HCT116 (cell line): ENCODE data around the gene SCAMP1. TPM values are rescaled to one million over a fixed set of nuclear protein-coding genes. Genes with fewer than 3 reads are reported as not detected.

ENCODE experiments used
- ATAC-seq: fragments of 200-7000 bp; cut with Tn5 transposase; 2 replicates; pipeline ENCODE4 v1.9.1; 2020; ENCODE audit warnings: mild to moderate bottlenecking, moderate library complexity
- BruUV-seq: library from RNA; stranded (reverse); fragments of 400-500 nt; replicated peaks from 2 replicates; lab custom pipeline; 2021; lab: Mats Ljungman, UMichigan
- CTCF ChIA-PET: fragments of 300-600 bp; sonication (Branson Sonifier 250); formaldehyde crosslinking; loops from one replicate; lab custom pipeline; 2021; ENCODE audit warnings: antibody characterized with exemption; lab: Charles Lee
- POLR2A ChIA-PET: fragments of 300-600, 350-600 bp; sonication (Branson Sonifier 250); formaldehyde crosslinking; loops from one replicate; lab custom pipeline; 2021; ENCODE audit warnings: antibody characterized with exemption; lab: Charles Lee
- RAD21 ChIA-PET, 2 experiments: fragments of 300-600 bp; sonication (Branson Sonifier 250); formaldehyde crosslinking; loops; one replicate each; lab custom pipeline; 2023; ENCODE audit warnings: low total read pairs in 2 of 2; ENCODE audit not compliant: uncharacterized antibody in 2 of 2, unreplicated experiment in 2 of 2, low non-redundant PET in 1 of 2; lab: Charles Lee
- DNase-seq: peaks from one replicate; pipeline ENCODE4 v3.0.0-alpha.2; 2010; ENCODE audit warnings: low read depth, low spot score
- H2AFZ ChIP-seq: fragments of 200-600 bp; shearing (Covaris generic), sonication (generic); 2 replicates; pipeline ENCODE4 v1.6.1; 2017; ENCODE audit warnings: low read depth, mixed run types, mixed read lengths, antibody characterized with exemption, low read length; ENCODE audit not compliant: poor library complexity, severe bottlenecking
- H3K27ac ChIP-seq: 2 replicates; pipeline ENCODE4 v1.5.1; 2012; ENCODE audit warnings: low read depth, low read length
- H3K27me3 ChIP-seq: fragments of 200-600 bp; sonication (generic); 2 replicates; pipeline ENCODE4 v1.6.1; 2016; ENCODE audit warnings: mixed run types, low read length, mixed read lengths; ENCODE audit not compliant: insufficient read depth
- H3K36me3 ChIP-seq, 2 experiments: fragments of 200-500 bp in 1 of 2; fragments of 200-600 bp in 1 of 2; sonication (Bioruptor generic) in 1 of 2; sonication (generic) in 1 of 2; 2 replicates each; pipeline versions ENCODE4 v1.5.1 to v1.6.1; 2014 to 2016; ENCODE audit warnings: low read length in 2 of 2, inconsistent platforms in 1 of 2, mixed read lengths in 1 of 2, mixed run types in 1 of 2; ENCODE audit not compliant: insufficient read depth in 2 of 2, control insufficient read depth in 1 of 2
- H3K4me1 ChIP-seq, 2 experiments: fragments of 200-600 bp in 1 of 2; sonication (generic) in 1 of 2; 2 replicates each; pipeline versions ENCODE4 v1.5.1 to v1.6.1; 2012 to 2017; ENCODE audit warnings: low read length in 2 of 2, inconsistent platforms in 1 of 2, mild to moderate bottlenecking in 1 of 2, mixed read lengths in 1 of 2, mixed run types in 1 of 2, moderate library complexity in 1 of 2; ENCODE audit not compliant: insufficient read depth in 2 of 2, control insufficient read depth in 1 of 2
- H3K4me2 ChIP-seq: fragments of 200-600 bp; sonication (generic); 2 replicates; pipeline ENCODE4 v1.6.1; 2017; ENCODE audit warnings: mixed run types, low read length, mixed read lengths
- H3K4me3 ChIP-seq, 2 experiments: fragments of 200-600 bp in 1 of 2; sonication (generic) in 1 of 2; replicated peaks in 1 of 2; 2 replicates each; pipeline ENCODE4 v1.5.1; 2011 to 2016; ENCODE audit warnings: low read length in 2 of 2, control low read depth in 1 of 2, low read depth in 1 of 2, mild to moderate bottlenecking in 1 of 2, mixed read lengths in 1 of 2, mixed run types in 1 of 2
- H3K79me2 ChIP-seq: fragments of 200-600 bp; sonication (generic); 2 replicates; pipeline ENCODE4 v1.6.1; 2017; ENCODE audit warnings: mild to moderate bottlenecking, mixed run types, low read length, moderate library complexity, mixed read lengths; ENCODE audit not compliant: insufficient read depth
- H3K9ac ChIP-seq: fragments of 200-600 bp; sonication (generic); 2 replicates; pipeline ENCODE4 v1.6.1; 2016; ENCODE audit warnings: low read length, mixed read lengths
- H3K9me2 ChIP-seq: fragments of 200-600 bp; sonication (generic), shearing (Covaris generic); 2 replicates; pipeline ENCODE4 v1.6.1; 2017; ENCODE audit warnings: mixed run types, mild to moderate bottlenecking, moderate library complexity; ENCODE audit not compliant: insufficient read depth
- H3K9me3 ChIP-seq, 2 experiments: fragments of 200-500 bp in 1 of 2; fragments of 200-600 bp in 1 of 2; sonication (Bioruptor generic) in 1 of 2; sonication (generic) in 1 of 2; 2 replicates each; pipeline ENCODE4 v1.6.1; 2014 to 2017; ENCODE audit warnings: low read length in 2 of 2, mixed read lengths in 2 of 2, inconsistent platforms in 1 of 2, low read depth in 1 of 2, mild to moderate bottlenecking in 1 of 2, mixed run types in 1 of 2, moderate library complexity in 1 of 2; ENCODE audit not compliant: control insufficient read depth in 1 of 2, insufficient read depth in 1 of 2
- H4K20me1 ChIP-seq: fragments of 200-600 bp; sonication (generic), shearing (Covaris generic); 2 replicates; pipeline ENCODE4 v1.6.1; 2017; ENCODE audit warnings: mixed run types, mild to moderate bottlenecking, moderate library complexity; ENCODE audit not compliant: insufficient read depth
- ATF3 ChIP-seq: IDR thresholded peaks from 2 replicates; pipeline ENCODE4 v1.6.1; 2012
- CEBPB ChIP-seq: IDR thresholded peaks from 2 replicates; pipeline ENCODE4 v1.6.1; 2012; ENCODE audit warnings: low read depth
- EZH2 ChIP-seq: fragments of 200-600 bp; sonication (generic); IDR thresholded peaks from 2 replicates; pipeline ENCODE4 v1.6.1; 2017; ENCODE audit warnings: antibody characterized with exemption, mixed run types
- EZH2phosphoT487 ChIP-seq: fragments of 200-600 bp; IDR thresholded peaks from 2 replicates; pipeline ENCODE4 v1.6.1; 2018; ENCODE audit warnings: antibody characterized with exemption, borderline replicate concordance
- JUND ChIP-seq: IDR thresholded peaks from 2 replicates; pipeline ENCODE4 v1.6.1; 2012
- MAX ChIP-seq: IDR thresholded peaks from 2 replicates; pipeline ENCODE4 v1.6.1; 2012
- POLR2A ChIP-seq: IDR thresholded peaks from 2 replicates; pipeline ENCODE4 v1.7.0; 2011; ENCODE audit warnings: borderline replicate concordance; ENCODE audit not compliant: insufficient read depth, insufficient read length; ENCODE audit errors: extremely low read depth
- POLR2AphosphoS5 ChIP-seq: IDR thresholded peaks from 2 replicates; pipeline ENCODE4 v1.6.1; 2011; ENCODE audit warnings: mild to moderate bottlenecking, low read depth, low read length, moderate library complexity
- RAD21 ChIP-seq: IDR thresholded peaks from 2 replicates; pipeline ENCODE4 v1.6.1; 2012; ENCODE audit warnings: low read depth, mild to moderate bottlenecking
- REST ChIP-seq: IDR thresholded peaks from 2 replicates; pipeline ENCODE4 v1.6.1; 2012; ENCODE audit warnings: low read depth
- SP1 ChIP-seq: IDR thresholded peaks from 2 replicates; pipeline ENCODE4 v1.6.1; 2012; ENCODE audit warnings: low read depth
- SRF ChIP-seq: IDR thresholded peaks from 2 replicates; pipeline ENCODE4 v1.6.1; 2012; ENCODE audit warnings: low read depth
- TCF7L2 ChIP-seq: IDR thresholded peaks from 2 replicates; pipeline ENCODE4 v1.7.0; 2011; ENCODE audit warnings: borderline replicate concordance, inconsistent platforms; ENCODE audit not compliant: insufficient read depth, insufficient read length; ENCODE audit errors: extremely low read depth
- ZBTB33 ChIP-seq: IDR thresholded peaks from 2 replicates; pipeline ENCODE4 v1.6.1; 2011; ENCODE audit warnings: mild to moderate bottlenecking, low read length, moderate library complexity; ENCODE audit not compliant: insufficient replicate concordance; ENCODE audit errors: extremely low read depth
- ZFX ChIP-seq: fragments of 450-650 bp; IDR thresholded peaks from 2 replicates; pipeline ENCODE4 v1.6.1; 2017
- ZNF274 ChIP-seq: fragments of 200-500 bp; sonication (Bioruptor generic); IDR thresholded peaks from 2 replicates; pipeline ENCODE4 v1.6.1; 2014; ENCODE audit warnings: mild to moderate bottlenecking, low read depth, low read length, inconsistent platforms
- intact Hi-C: fragments of 100-400 bp; cut with micrococcal nuclease; formaldehyde crosslinking; loops from 2 replicates; pipeline ENCODE4 v1.10.0; 2022
- total RNA-seq: library from RNA; stranded (reverse); gene quantifications from one replicate; pipeline ENCODE4 v1.2.1, GENCODE V29; 2021; ENCODE audit not compliant: unreplicated experiment
- TF ChIP-seq, protein P1 (sequence below), 3 experiments: fragments of 200-600 bp in 1 of 3; sonication (generic) in 1 of 3; IDR thresholded peaks in 2 of 3; conservative IDR thresholded peaks in 1 of 3; 2 replicates each; pipeline ENCODE4 v1.5.1; 2012 to 2017; ENCODE audit warnings: low read depth in 2 of 3, low read length in 2 of 3, antibody characterized with exemption in 1 of 3, borderline replicate concordance in 1 of 3, control low read depth in 1 of 3, mild to moderate bottlenecking in 1 of 3, mixed read lengths in 1 of 3, mixed run types in 1 of 3, moderate library complexity in 1 of 3; ENCODE audit not compliant: insufficient read depth in 1 of 3

SCAMP1 gene
- total RNA-seq, 1 experiment from 2014 or later, result 46.4 TPM

DNA sequence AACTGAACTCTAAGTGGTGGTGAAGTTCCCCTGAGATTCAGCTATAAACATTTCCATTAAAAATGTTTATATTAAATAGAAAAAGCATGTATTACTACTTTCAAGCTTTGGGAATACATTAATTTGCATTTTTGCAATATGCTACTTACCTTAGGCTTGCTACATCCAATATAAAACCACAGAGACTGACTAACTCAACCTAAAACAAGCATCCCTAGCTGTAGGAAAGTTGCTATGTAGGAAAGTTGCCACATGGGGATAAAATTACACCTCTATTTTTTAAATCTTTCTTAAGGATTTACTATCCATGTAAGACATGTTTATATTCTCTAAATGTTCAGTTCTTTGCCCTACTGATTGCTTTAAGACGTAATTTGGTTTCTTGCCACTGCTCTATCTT is 12.8 kb downstream of the SCAMP1 start:
- RAD21 ChIA-PET, result no interaction called here
- DNase-seq (no peak), ATAC-seq (no peak)
- Histone ChIP-seq H3K9me3 (no peaks in the 10 kb centered on the region), H3K4me1 (peaks cover 5 to 13% of the 10 kb centered on the region in 2 experiments; a peak in 2 of 4 replicates), H3K4me2 (no peak overlapping the region), H3K4me3 (no peak overlapping the region), H4K20me1 (no peaks in the 10 kb centered on the region), H2AFZ (no peak overlapping the region), H3K27me3 (no peaks in the 10 kb centered on the region), H3K79me2 (peaks cover 29% of the 10 kb centered on the region), H3K9ac (no peak overlapping the region), H3K36me3 (no peaks in the 10 kb centered on the region), H3K9me2 (no peaks in the 10 kb centered on the region)
- POLR2A ChIA-PET, result no interaction called here
- BruUV-seq, result no TSS peak
- intact Hi-C loops, result no loop called here
- TF ChIP-seq SP1 (no peak), RAD21 (no peak), ZFX (no peak), EZH2 (no peak), REST (no peak), CEBPB (no peak), EZH2phosphoT487 (no peak), JUND (no peak), SRF (no peak), ZNF274 (no peak), TCF7L2 (no peak), ZBTB33 (no peak), POLR2A (no peak), ATF3 (no peak), MAX (no peak), POLR2AphosphoS5 (no peak)
- TF ChIP-seq, protein P1, sequence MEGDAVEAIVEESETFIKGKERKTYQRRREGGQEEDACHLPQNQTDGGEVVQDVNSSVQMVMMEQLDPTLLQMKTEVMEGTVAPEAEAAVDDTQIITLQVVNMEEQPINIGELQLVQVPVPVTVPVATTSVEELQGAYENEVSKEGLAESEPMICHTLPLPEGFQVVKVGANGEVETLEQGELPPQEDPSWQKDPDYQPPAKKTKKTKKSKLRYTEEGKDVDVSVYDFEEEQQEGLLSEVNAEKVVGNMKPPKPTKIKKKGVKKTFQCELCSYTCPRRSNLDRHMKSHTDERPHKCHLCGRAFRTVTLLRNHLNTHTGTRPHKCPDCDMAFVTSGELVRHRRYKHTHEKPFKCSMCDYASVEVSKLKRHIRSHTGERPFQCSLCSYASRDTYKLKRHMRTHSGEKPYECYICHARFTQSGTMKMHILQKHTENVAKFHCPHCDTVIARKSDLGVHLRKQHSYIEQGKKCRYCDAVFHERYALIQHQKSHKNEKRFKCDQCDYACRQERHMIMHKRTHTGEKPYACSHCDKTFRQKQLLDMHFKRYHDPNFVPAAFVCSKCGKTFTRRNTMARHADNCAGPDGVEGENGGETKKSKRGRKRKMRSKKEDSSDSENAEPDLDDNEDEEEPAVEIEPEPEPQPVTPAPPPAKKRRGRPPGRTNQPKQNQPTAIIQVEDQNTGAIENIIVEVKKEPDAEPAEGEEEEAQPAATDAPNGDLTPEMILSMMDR (IDR thresholded peaks at IDR 0.05 in 2 of 3, conservative IDR thresholded peaks at IDR 0.05 in 1 of 3; ENCODE audit: borderline replicate concordance in 1 of 3, insufficient read depth in 1 of 3, low read depth in 2 of 3, low read length in 2 of 3), result no peak
- TF ChIP-seq, all 23 proteins: peak for 0
- CTCF ChIA-PET, result no interaction called here
- no peak overlapping the region for H3K27ac ChIP-seq
